ENCODE results near the gene PCSK2.

GRCh38 chr20:17491488-17491887 lies 264.6 kb downstream of the PCSK2 start:
- TF ChIP-seq CTCF (IDR thresholded peaks at IDR 0.05): no peak
- TF ChIP-seq POLR2A (IDR thresholded peaks at IDR 0.05): no peak

Data from lower leg skin (tissue), 3 donors.